ENCODE results near the gene PBX4. TPM values are rescaled to one million over a fixed set of nuclear protein-coding genes. Genes with fewer than 3 reads are reported as not detected.

PBX4 gene
- total RNA-seq, 1 donor from 2014 or later, result 2.7 TPM

DNA sequence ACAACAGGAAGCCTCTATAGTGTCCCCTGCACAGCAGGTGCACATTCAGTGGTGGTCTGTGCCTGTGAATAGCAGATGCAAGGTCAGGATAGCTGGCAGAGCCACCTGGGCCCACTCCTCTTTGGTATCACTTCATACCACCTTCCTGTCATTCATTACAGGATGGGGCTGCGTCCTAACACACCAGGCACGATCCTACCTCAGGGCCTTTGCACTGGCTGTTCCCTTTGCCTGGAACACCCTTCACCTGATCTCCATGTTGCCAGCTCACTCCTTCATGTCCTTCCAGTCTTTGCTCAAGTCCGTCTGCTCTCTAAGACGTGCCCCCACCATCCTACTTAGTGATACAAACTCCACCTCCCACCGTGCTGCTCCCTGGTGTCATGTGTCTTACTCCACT is 14.2 kb upstream of the PBX4 start:
- TF ChIP-seq, protein P1, sequence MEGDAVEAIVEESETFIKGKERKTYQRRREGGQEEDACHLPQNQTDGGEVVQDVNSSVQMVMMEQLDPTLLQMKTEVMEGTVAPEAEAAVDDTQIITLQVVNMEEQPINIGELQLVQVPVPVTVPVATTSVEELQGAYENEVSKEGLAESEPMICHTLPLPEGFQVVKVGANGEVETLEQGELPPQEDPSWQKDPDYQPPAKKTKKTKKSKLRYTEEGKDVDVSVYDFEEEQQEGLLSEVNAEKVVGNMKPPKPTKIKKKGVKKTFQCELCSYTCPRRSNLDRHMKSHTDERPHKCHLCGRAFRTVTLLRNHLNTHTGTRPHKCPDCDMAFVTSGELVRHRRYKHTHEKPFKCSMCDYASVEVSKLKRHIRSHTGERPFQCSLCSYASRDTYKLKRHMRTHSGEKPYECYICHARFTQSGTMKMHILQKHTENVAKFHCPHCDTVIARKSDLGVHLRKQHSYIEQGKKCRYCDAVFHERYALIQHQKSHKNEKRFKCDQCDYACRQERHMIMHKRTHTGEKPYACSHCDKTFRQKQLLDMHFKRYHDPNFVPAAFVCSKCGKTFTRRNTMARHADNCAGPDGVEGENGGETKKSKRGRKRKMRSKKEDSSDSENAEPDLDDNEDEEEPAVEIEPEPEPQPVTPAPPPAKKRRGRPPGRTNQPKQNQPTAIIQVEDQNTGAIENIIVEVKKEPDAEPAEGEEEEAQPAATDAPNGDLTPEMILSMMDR (conservative IDR thresholded peaks at IDR 0.05; ENCODE audit: low read depth, low read length), result no peak
- DNase-seq (ENCODE audit: low read depth), result no peak

DNA sequence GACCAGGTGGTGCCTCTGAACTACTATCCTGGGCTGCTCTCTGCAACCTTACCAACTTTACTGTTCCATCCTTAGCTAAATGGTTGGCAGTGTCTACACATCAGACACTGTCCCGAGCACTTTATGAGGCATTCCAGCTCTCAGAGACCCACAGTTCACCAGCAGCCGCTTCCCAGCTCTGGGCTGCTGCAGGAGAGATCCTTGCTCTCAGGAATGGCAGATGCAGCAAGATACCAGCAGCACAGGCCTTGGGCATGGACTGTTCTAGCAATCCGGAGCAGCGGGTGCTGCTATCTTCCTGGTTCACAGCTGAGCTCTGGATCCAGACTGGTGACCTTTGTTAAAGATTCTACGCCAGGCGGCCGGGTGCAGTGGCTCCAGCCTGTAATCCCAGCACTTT is 12.9 kb upstream of the PBX4 start:
- TF ChIP-seq, protein P1 (conservative IDR thresholded peaks at IDR 0.05; ENCODE audit: low read depth, low read length), result no peak
- DNase-seq (ENCODE audit: low read depth), result no peak
- no peak overlapping the region for H3K4me3 ChIP-seq (ENCODE audit: low read depth, low read length)

More for the DNA sequence above, 14.2 kb upstream of the PBX4 start:
- H3K4me3 ChIP-seq (ENCODE audit: low read depth, low read length), result no peak overlapping the region

DNA sequence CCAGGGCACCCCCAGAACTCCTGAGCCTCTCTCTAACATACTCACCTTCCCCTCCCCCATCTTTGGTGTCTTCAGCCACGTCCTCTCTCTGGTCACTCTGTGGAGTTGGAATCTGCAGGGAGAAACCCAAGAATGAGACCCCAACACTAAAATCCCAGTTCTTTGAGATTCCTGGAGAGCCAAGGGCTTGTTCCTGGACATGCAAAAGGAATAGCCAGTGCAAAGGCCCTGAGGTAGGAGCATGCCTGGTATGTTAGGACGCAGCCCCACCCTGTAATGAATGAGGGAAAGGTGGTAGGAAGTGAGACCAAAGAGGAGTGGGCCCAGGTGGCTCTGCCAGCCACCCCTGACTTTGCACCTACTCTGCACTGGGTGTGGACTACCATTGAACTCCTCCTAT is 11.9 kb upstream of the PBX4 start:
- TF ChIP-seq, protein P1 (conservative IDR thresholded peaks at IDR 0.05; ENCODE audit: low read depth, low read length), result no peak
- no peak overlapping the region for H3K4me3 ChIP-seq (ENCODE audit: low read depth, low read length)
- no peak for DNase-seq (ENCODE audit: low read depth)

DNA sequence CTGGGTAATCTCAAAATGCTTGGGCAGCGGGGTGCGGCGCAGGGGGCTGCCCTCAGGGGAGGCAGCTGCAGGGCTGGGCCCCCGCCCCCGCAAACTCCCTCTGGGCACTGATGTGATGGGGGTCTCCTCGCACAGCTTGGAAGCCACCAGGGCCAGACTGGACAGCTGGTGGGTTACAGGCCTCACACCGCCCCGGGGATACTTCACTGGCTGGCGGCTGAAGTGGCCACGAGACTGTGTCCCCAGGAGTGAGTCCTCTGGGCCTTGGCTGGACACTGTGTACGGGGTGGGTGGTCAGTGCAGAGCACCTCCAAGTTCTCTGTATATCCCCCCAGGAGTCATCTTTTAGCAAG is 11.6 kb upstream of the PBX4 start:
- no peak for DNase-seq (ENCODE audit: low read depth)
- no peak overlapping the region for H3K4me3 ChIP-seq (ENCODE audit: low read depth, low read length)
- TF ChIP-seq, protein P1 (conservative IDR thresholded peaks at IDR 0.05; ENCODE audit: low read depth, low read length), result no peak

DNA sequence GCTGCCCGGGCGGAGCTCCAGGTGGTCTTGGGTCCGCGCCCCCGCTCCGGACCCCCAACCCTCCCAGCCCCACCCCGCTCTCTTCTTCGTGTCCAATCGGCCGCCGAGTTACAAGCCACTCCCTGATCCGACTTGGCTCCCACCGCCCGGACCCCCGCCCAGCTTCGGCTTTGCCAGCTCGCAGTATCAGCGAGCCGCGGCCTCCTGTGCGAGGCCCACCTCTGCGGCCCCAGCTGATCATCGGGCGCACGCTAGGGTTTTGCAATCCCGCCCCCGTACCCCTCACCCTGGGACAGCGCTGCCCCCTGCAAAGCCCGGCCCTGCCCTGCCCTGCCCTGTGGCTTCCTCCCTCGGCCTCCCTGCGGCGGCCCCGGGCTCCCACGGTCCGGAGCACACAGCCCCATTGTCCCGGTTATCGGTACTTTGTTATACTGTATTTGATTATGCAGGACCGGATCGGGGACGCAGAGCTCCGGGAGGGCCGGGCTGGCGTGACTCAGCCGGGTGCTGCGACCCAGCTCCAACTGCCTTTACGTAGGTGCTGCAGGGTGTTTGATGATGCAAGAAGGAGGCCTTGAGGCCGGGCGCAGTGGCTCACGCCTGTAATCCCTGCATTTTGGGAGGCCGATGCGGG is 10.1 kb upstream of the PBX4 start:
- DNase-seq (ENCODE audit: low read depth), result no peak

DNA sequence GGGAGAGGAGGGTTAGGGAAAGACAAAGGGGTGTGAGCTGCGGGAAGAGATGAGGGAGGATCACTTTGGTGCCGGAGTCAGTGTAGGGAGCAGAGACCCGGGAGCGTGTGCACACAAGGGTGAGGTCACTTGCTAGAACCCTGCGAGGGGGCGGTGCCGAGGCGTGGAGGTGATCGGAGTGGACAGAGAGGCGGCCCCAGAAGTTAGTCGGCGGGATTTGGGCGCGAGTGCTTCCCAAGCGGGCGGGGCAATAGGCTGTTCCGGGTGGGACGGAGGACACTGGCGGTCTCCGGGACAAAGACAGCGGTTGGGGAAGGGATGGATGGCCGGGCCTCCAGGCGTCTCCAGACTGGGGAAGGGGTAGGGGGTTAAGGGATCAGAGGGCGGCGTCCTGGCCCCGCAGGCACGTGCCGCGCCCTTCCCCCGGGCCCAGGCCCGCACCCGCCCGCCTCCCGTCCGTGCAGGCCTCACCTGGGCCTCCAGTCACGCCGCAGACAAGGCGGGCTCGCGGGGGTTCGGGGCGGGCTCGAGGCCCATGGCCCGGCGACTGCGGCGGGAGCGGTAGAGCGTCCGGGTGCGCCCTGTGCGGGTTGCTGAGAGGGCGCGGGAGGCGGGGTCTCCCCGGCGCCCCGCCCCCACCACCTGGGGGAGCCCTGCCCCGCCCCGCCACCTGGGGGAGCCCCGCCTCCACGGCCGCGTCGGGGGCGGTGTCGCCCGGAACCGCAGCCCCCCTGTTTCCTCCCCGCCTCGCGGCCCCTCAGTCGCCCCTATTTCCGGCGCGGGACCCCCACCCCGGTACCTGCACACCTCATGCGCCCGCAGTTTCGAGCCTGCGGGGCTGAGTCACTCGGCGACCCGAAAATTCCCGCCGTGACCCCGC is 9.4 kb upstream of the PBX4 start, which contains the start of gene LPAR2:
Gene LPAR2, minus strand, starts transcription at position 600 of the 880 bp plus-strand sequence. CDS start 945 bp downstream, outside the sequence.
- H3K4me3 ChIP-seq (ENCODE audit: low read depth, low read length), result peak within 1 kb of the TSS; percentile 54
- TF ChIP-seq, protein P1 (conservative IDR thresholded peaks at IDR 0.05; ENCODE audit: low read depth, low read length), result no peak
- no peak for DNase-seq (ENCODE audit: low read depth)

More for the DNA sequence above, 10.1 kb upstream of the PBX4 start:
- TF ChIP-seq, protein P1 (conservative IDR thresholded peaks at IDR 0.05; ENCODE audit: low read depth, low read length), result no peak
- peak overlapping the region; percentile 54 for H3K4me3 ChIP-seq (ENCODE audit: low read depth, low read length)
